ENCODE data around the gene PCDH9.
"Not testable (repeated sequence)": the region's sequence is repeated elsewhere in the genome, so short reads cannot be mapped to it uniquely, and the experiment has no call there.

Gene PCDH9

GRCh38 chr13:66830940-66831716 lies 399.0 kb downstream of the PCDH9 start:
- DNase-seq, result no peak

- DNase-seq, result no peak
Observed at GRCh38 chr13:66829803-66830202, 400.3 kb downstream of the PCDH9 start.

GRCh38 chr13:66826398-66826797 lies 403.7 kb downstream of the PCDH9 start:
- no peak for DNase-seq

- peak; percentile 69 for DNase-seq
Observed at GRCh38 chr13:66821551-66821950, 408.6 kb downstream of the PCDH9 start.

- DNase-seq, result no peak
Observed at GRCh38 chr13:66811455-66811854, 418.7 kb downstream of the PCDH9 start.

GRCh38 chr13:66809485-66809884 lies 420.7 kb downstream of the PCDH9 start:
- peak; percentile 9 for DNase-seq

GRCh38 chr13:66807251-66807650 lies 422.9 kb downstream of the PCDH9 start:
- no peak for DNase-seq

GRCh38 chr13:66805657-66806056 lies 424.5 kb downstream of the PCDH9 start:
- peak; percentile 53 for DNase-seq

- DNase-seq, result no peak
Observed at GRCh38 chr13:66803808-66804456, 426.2 kb downstream of the PCDH9 start.

- no peak for DNase-seq
Observed at GRCh38 chr13:66803013-66803807, 426.9 kb downstream of the PCDH9 start.

- DNase-seq, result no peak
Observed at GRCh38 chr13:66795636-66796035, 434.5 kb downstream of the PCDH9 start.

- no peak for DNase-seq
Observed at GRCh38 chr13:66794340-66795031, 435.6 kb downstream of the PCDH9 start.

- DNase-seq, result no peak
Observed at GRCh38 chr13:66790861-66791260, 439.3 kb downstream of the PCDH9 start.

GRCh38 chr13:66781241-66781640 lies 448.9 kb downstream of the PCDH9 start:
- DNase-seq, result no peak

GRCh38 chr13:66780814-66781213 lies 449.3 kb downstream of the PCDH9 start:
- DNase-seq, result peak; percentile 18

GRCh38 chr13:66778461-66778860 lies 451.7 kb downstream of the PCDH9 start:
- no peak for DNase-seq

GRCh38 chr13:66775196-66775595 lies 454.9 kb downstream of the PCDH9 start:
- DNase-seq, result no peak

- no peak for DNase-seq
Observed at GRCh38 chr13:66774046-66774445, 456.1 kb downstream of the PCDH9 start.

- no peak for DNase-seq
Observed at GRCh38 chr13:66765559-66765958, 464.6 kb downstream of the PCDH9 start.

GRCh38 chr13:66760678-66761077 lies 469.5 kb downstream of the PCDH9 start:
- DNase-seq, result not testable (repeated sequence)

GRCh38 chr13:66759919-66760318 lies 470.2 kb downstream of the PCDH9 start:
- no peak for DNase-seq

- DNase-seq, result no peak
Observed at GRCh38 chr13:66751691-66752090, 478.4 kb downstream of the PCDH9 start.

GRCh38 chr13:66748712-66749111 lies 481.4 kb downstream of the PCDH9 start:
- DNase-seq, result no peak

Measured in fibroblast of skin of abdomen (primary cell).